Esophagus squamous epithelium (tissue), 4 donors: ENCODE results near the gene BFSP1.

Experiments
- CTCF ChIP-seq, 6 experiments: fragments of 450-650 bp in 4 of 6; fragments of 200-600 bp in 2 of 6; sonication (generic) in 2 of 6; IDR thresholded peaks; one replicate each; pipeline ENCODE4 v1.5.1; 2016 to 2019; ENCODE audit warnings: antibody characterized with exemption in 6 of 6, mild to moderate bottlenecking in 4 of 6, moderate library complexity in 4 of 6
- POLR2A ChIP-seq, 4 donors: fragments of 450-650 bp; IDR thresholded peaks; one replicate each; pipeline ENCODE4 v1.6.1; 2017; ENCODE audit warnings: antibody characterized with exemption in 4 of 4, mild to moderate bottlenecking in 4 of 4, moderate library complexity in 3 of 4

- no peak for TF ChIP-seq CTCF (IDR thresholded peaks at IDR 0.05)
- no peak for TF ChIP-seq POLR2A (IDR thresholded peaks at IDR 0.05)
These were observed 31.7 kb upstream of the BFSP1 start for GRCh38 chr20:17562804-17563305.
